ENCODE results near the gene BRME1. TPM values are rescaled to one million over a fixed set of nuclear protein-coding genes. Genes with fewer than 3 reads are reported as not detected.
"Not testable (repeated sequence)": the region's sequence is repeated elsewhere in the genome, so short reads cannot be mapped to it uniquely, and the experiment has no call there.

Gene BRME1
- total RNA-seq, 2 donors from 2014 or later: 0.82 to 1.7 TPM

GRCh38 chr19:13934785-13935109 lies 28.8 kb upstream of the BRME1 start:
- H3K36me3 Mint-ChIP-seq (ENCODE audit: low read depth): peaks cover 2% of the 10 kb centered on the region
- no peaks in the 10 kb centered on the region for H3K9me3 ChIP-seq (ENCODE audit: control insufficient read depth, low read length, poor library complexity, severe bottlenecking)
- H3K4me3 Mint-ChIP-seq: no peak overlapping the region
- H3K27me3 Mint-ChIP-seq: peaks cover 19% of the 10 kb centered on the region
- ATAC-seq (no peak), DNase-seq (no peak)
- H3K4me1 Mint-ChIP-seq: peaks cover 16% of the 10 kb centered on the region
- no peak overlapping the region for H3K27ac Mint-ChIP-seq

- no peaks in the 10 kb centered on the region for H3K9me3 ChIP-seq (ENCODE audit: control insufficient read depth, low read length, poor library complexity, severe bottlenecking)
- no peak overlapping the region for H3K4me3 Mint-ChIP-seq
- H3K36me3 Mint-ChIP-seq (ENCODE audit: low read depth): peaks cover 2% of the 10 kb centered on the region
- ATAC-seq: no peak
- peaks cover 16% of the 10 kb centered on the region for H3K4me1 Mint-ChIP-seq
- DNase-seq: no peak
- H3K27ac Mint-ChIP-seq: no peak overlapping the region
- peaks cover 19% of the 10 kb centered on the region for H3K27me3 Mint-ChIP-seq
Measured at GRCh38 chr19:13932911-13933393, 27.0 kb upstream of the BRME1 start.

GRCh38 chr19:13932149-13932637 lies 26.3 kb upstream of the BRME1 start:
- Mint-ChIP-seq H3K27me3 (peaks cover 19% of the 10 kb centered on the region), H3K36me3 (ENCODE audit: low read depth) (no peaks in the 10 kb centered on the region), H3K4me1 (peaks cover 14% of the 10 kb centered on the region), H3K4me3 (no peak overlapping the region), H3K27ac (no peak overlapping the region)
- ATAC-seq: no peak
- no peaks in the 10 kb centered on the region for H3K9me3 ChIP-seq (ENCODE audit: control insufficient read depth, low read length, poor library complexity, severe bottlenecking)
- DNase-seq: no peak

- no peaks in the 10 kb centered on the region for H3K9me3 ChIP-seq (ENCODE audit: control insufficient read depth, low read length, poor library complexity, severe bottlenecking)
- Mint-ChIP-seq H3K27ac (no peak overlapping the region), H3K27me3 (peaks cover 19% of the 10 kb centered on the region), H3K4me1 (peaks cover 15% of the 10 kb centered on the region), H3K4me3 (no peak overlapping the region), H3K36me3 (ENCODE audit: low read depth) (no peaks in the 10 kb centered on the region)
- ATAC-seq (no peak), DNase-seq (no peak)
Measured at GRCh38 chr19:13931391-13932148, 25.7 kb upstream of the BRME1 start.

GRCh38 chr19:13930402-13930801 lies 24.5 kb upstream of the BRME1 start:
- no peak for DNase-seq
- ATAC-seq: no peak
- H3K9me3 ChIP-seq (ENCODE audit: control insufficient read depth, low read length, poor library complexity, severe bottlenecking): no peaks in the 10 kb centered on the region
- no peak overlapping the region for H3K27ac Mint-ChIP-seq
- peaks cover 19% of the 10 kb centered on the region for H3K27me3 Mint-ChIP-seq
- no peak overlapping the region for H3K4me3 Mint-ChIP-seq
- H3K4me1 Mint-ChIP-seq: peaks cover 16% of the 10 kb centered on the region
- H3K36me3 Mint-ChIP-seq (ENCODE audit: low read depth): no peaks in the 10 kb centered on the region

GRCh38 chr19:13929956-13930355 lies 24.0 kb upstream of the BRME1 start:
- no peak for DNase-seq
- H3K27ac Mint-ChIP-seq: no peak overlapping the region
- no peak overlapping the region for H3K4me3 Mint-ChIP-seq
- H3K9me3 ChIP-seq (ENCODE audit: control insufficient read depth, low read length, poor library complexity, severe bottlenecking): no peaks in the 10 kb centered on the region
- H3K36me3 Mint-ChIP-seq (ENCODE audit: low read depth): peaks cover under 1% of the 10 kb centered on the region
- H3K27me3 Mint-ChIP-seq: peaks cover 16% of the 10 kb centered on the region
- peaks cover 18% of the 10 kb centered on the region for H3K4me1 Mint-ChIP-seq
- no peak for ATAC-seq

GRCh38 chr19:13929340-13929739 lies 23.4 kb upstream of the BRME1 start:
- H3K4me3 Mint-ChIP-seq: no peak overlapping the region
- peaks cover 3% of the 10 kb centered on the region for H3K36me3 Mint-ChIP-seq (ENCODE audit: low read depth)
- ATAC-seq (no peak), DNase-seq (no peak)
- no peak overlapping the region for H3K27ac Mint-ChIP-seq
- H3K27me3 Mint-ChIP-seq: peaks cover 9% of the 10 kb centered on the region
- no peaks in the 10 kb centered on the region for H3K9me3 ChIP-seq (ENCODE audit: control insufficient read depth, low read length, poor library complexity, severe bottlenecking)
- peaks cover 14% of the 10 kb centered on the region for H3K4me1 Mint-ChIP-seq

GRCh38 chr19:13926715-13927114 lies 20.8 kb upstream of the BRME1 start:
- H3K27me3 Mint-ChIP-seq: no peaks in the 10 kb centered on the region
- no peaks in the 10 kb centered on the region for H3K9me3 ChIP-seq (ENCODE audit: control insufficient read depth, low read length, poor library complexity, severe bottlenecking)
- ATAC-seq: no peak
- H3K36me3 Mint-ChIP-seq (ENCODE audit: low read depth): peaks cover 7% of the 10 kb centered on the region
- H3K4me1 Mint-ChIP-seq: peaks cover 9% of the 10 kb centered on the region
- peak overlapping the region; percentile 24 for H3K27ac Mint-ChIP-seq
- DNase-seq: no peak
- H3K4me3 Mint-ChIP-seq: no peak overlapping the region

- Mint-ChIP-seq H3K4me1 (peaks cover 9% of the 10 kb centered on the region), H3K27me3 (no peaks in the 10 kb centered on the region), H3K27ac (peak overlapping the region; percentile 24), H3K4me3 (no peak overlapping the region), H3K36me3 (ENCODE audit: low read depth) (peaks cover 7% of the 10 kb centered on the region)
- H3K9me3 ChIP-seq (ENCODE audit: control insufficient read depth, low read length, poor library complexity, severe bottlenecking): no peaks in the 10 kb centered on the region
- no peak for DNase-seq
- ATAC-seq: no peak
Measured at GRCh38 chr19:13926010-13926409, 20.1 kb upstream of the BRME1 start.

- H3K27ac Mint-ChIP-seq: no peak overlapping the region
Measured at GRCh38 chr19:13923194-13923987, 17.5 kb upstream of the BRME1 start.

GRCh38 chr19:13922118-13922517 lies 16.2 kb upstream of the BRME1 start:
- H3K27ac Mint-ChIP-seq; H3K4me3 Mint-ChIP-seq; H3K36me3 Mint-ChIP-seq (ENCODE audit: low read depth); H3K4me1 Mint-ChIP-seq; DNase-seq; H3K27me3 Mint-ChIP-seq; H3K9me3 ChIP-seq (ENCODE audit: control insufficient read depth, low read length, poor library complexity, severe bottlenecking); ATAC-seq: not testable (repeated sequence)

More at GRCh38 chr19:13923194-13923987, 17.5 kb upstream of the BRME1 start:
- no peaks in the 10 kb centered on the region for H3K27me3 Mint-ChIP-seq
- H3K36me3 Mint-ChIP-seq (ENCODE audit: low read depth): peaks cover 7% of the 10 kb centered on the region
- no peaks in the 10 kb centered on the region for H3K9me3 ChIP-seq (ENCODE audit: control insufficient read depth, low read length, poor library complexity, severe bottlenecking)
- peaks cover 9% of the 10 kb centered on the region for H3K4me1 Mint-ChIP-seq
- ATAC-seq (no peak), DNase-seq (no peak)
- no peak overlapping the region for H3K4me3 Mint-ChIP-seq

GRCh38 chr19:13920940-13921747 lies 15.2 kb upstream of the BRME1 start:
- H3K27me3 Mint-ChIP-seq: no peaks in the 10 kb centered on the region
- peaks cover 7% of the 10 kb centered on the region for H3K36me3 Mint-ChIP-seq (ENCODE audit: low read depth)
- no peak for DNase-seq
- peak; percentile 87 for ATAC-seq
- H3K27ac Mint-ChIP-seq: no peak overlapping the region
- H3K4me3 Mint-ChIP-seq: no peak overlapping the region
- H3K9me3 ChIP-seq (ENCODE audit: control insufficient read depth, low read length, poor library complexity, severe bottlenecking): no peaks in the 10 kb centered on the region
- peaks cover 7% of the 10 kb centered on the region for H3K4me1 Mint-ChIP-seq

- ATAC-seq: no peak
- DNase-seq: no peak
- peaks cover 7% of the 10 kb centered on the region for H3K4me1 Mint-ChIP-seq
- H3K36me3 Mint-ChIP-seq (ENCODE audit: low read depth): peaks cover 7% of the 10 kb centered on the region
- H3K27ac Mint-ChIP-seq: no peak overlapping the region
- H3K4me3 Mint-ChIP-seq: no peak overlapping the region
- H3K27me3 Mint-ChIP-seq: no peaks in the 10 kb centered on the region
- H3K9me3 ChIP-seq (ENCODE audit: control insufficient read depth, low read length, poor library complexity, severe bottlenecking): no peaks in the 10 kb centered on the region
Measured at GRCh38 chr19:13920524-13920923, 14.6 kb upstream of the BRME1 start.

Measured in T-helper 17 cell (primary cell).